HEK293 (cell line): ENCODE results near the gene TTC27.

Experiments used
- CTCF ChIA-PET: fragments of 350-600 bp; formaldehyde crosslinking; extraction: SDS; loops from one replicate; lab custom pipeline; 2021; ENCODE audit warnings: antibody characterized with exemption; lab: Yijun Ruan, JAX
- POLR2A ChIA-PET: fragments of 300-600 bp; formaldehyde crosslinking; extraction: SDS; loops from one replicate; lab custom pipeline; 2020; ENCODE audit warnings: antibody characterized with exemption, inconsistent platforms; lab: Yijun Ruan, JAX
- H3K27ac ChIP-seq: fragments of 200-500 bp; sonication (Bioruptor generic); 2 replicates; pipeline ENCODE4 v1.5.1; 2014; ENCODE audit warnings: low read depth, low read length, control low read depth, inconsistent platforms; ENCODE audit errors: extremely low read depth
- H3K36me3 ChIP-seq, 2 experiments: fragments of 200-500 bp in 1 of 2; sonication (Bioruptor generic) in 1 of 2; 1 replicate in 1 of 2; 2 replicates in 1 of 2; pipeline ENCODE4 v1.5.1; 2014 to 2017; ENCODE audit warnings: inconsistent platforms in 2 of 2, low read length in 2 of 2; ENCODE audit not compliant: control insufficient read depth in 2 of 2, insufficient read depth in 1 of 2
- H3K4me1 ChIP-seq: fragments of 200-500 bp; sonication (Bioruptor generic); 2 replicates; pipeline ENCODE4 v1.5.1; 2014; ENCODE audit warnings: mild to moderate bottlenecking, low read length, inconsistent platforms; ENCODE audit not compliant: control insufficient read depth, insufficient read depth
- H3K4me3 ChIP-seq: 2 replicates; pipeline ENCODE4 v1.5.1; 2011; ENCODE audit warnings: low read depth, mild to moderate bottlenecking, control low read depth, low read length, moderate library complexity
- H3K9me3 ChIP-seq: fragments of 200-500 bp; sonication (Bioruptor generic); 2 replicates; pipeline ENCODE4 v1.5.1; 2014; ENCODE audit warnings: low read depth, low read length, inconsistent platforms; ENCODE audit not compliant: control insufficient read depth, insufficient read depth
- MZF1 ChIP-seq: fragments of 450-650 bp; formaldehyde crosslinking; IDR thresholded peaks from 2 replicates; pipeline ENCODE4 v1.5.1; 2017; ENCODE audit warnings: missing biosample characterization, missing genetic modification characterization, borderline replicate concordance
- TRIM28 ChIP-seq: IDR thresholded peaks from 2 replicates; pipeline ENCODE4 v1.6.1; 2011; ENCODE audit warnings: low read length, control low read depth, borderline replicate concordance
- ZNF19 ChIP-seq: fragments of 450-650 bp; formaldehyde crosslinking; IDR thresholded peaks from 2 replicates; pipeline ENCODE4; 2016; ENCODE audit warnings: missing biosample characterization, missing genetic modification characterization, low read depth
- ZNF548 ChIP-seq: fragments of 450-650 bp; formaldehyde crosslinking; IDR thresholded peaks from 2 replicates; pipeline ENCODE4 v1.5.1; 2016; ENCODE audit warnings: missing biosample characterization, missing genetic modification characterization
- ZNF792 ChIP-seq: fragments of 450-650 bp; formaldehyde crosslinking; IDR thresholded peaks from 2 replicates; pipeline ENCODE4 v1.5.1; 2016; ENCODE audit warnings: missing biosample characterization, missing genetic modification characterization
- TF ChIP-seq, protein P1 (sequence below): fragments of 450-650 bp; formaldehyde crosslinking; IDR thresholded peaks from 2 replicates; pipeline ENCODE4 v1.5.1; 2016; ENCODE audit warnings: missing biosample characterization, missing genetic modification characterization, low read depth
- TF ChIP-seq, protein P2 (sequence below): fragments of 450-650 bp; formaldehyde crosslinking; IDR thresholded peaks from 2 replicates; pipeline ENCODE4 v1.5.1; 2017; ENCODE audit warnings: missing biosample characterization, missing genetic modification characterization
- TF ChIP-seq, protein P3 (sequence below): fragments of 450-650 bp; formaldehyde crosslinking; IDR thresholded peaks from 2 replicates; pipeline ENCODE4 v1.5.1; 2016; ENCODE audit warnings: missing biosample characterization, missing genetic modification characterization, borderline replicate concordance

Gene TTC27

DNA sequence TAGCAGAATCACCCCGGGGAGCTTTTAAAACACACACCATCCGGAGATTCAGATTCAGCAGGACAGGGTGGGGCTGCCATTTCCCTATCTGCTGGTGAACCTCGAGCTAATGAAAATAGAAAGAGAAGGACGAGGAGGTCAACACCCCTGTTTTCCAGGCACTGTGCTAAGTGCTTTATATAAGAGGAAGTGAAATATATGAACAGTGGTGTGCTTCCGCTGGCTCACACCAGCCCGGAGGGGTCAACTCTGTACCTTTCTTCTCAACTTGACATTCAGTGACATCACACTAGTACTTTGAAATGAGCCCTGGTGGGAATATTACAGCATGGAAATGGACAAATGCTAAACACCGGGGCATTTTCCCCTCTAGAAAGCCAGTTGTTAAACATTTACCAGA is 210.6 kb downstream of the TTC27 start:
- Histone ChIP-seq H3K4me3 (no peak overlapping the region), H3K36me3 (no peaks in the 10 kb centered on the region), H3K9me3 (no peaks in the 10 kb centered on the region), H3K27ac (no peak overlapping the region), H3K4me1 (no peaks in the 10 kb centered on the region)
- ChIA-PET CTCF (interaction anchor here (0.7 to 0.9 kb wide), 2 partner anchors 12 to 20 kb away, joined by 3 to 4 read pairs; no protein-coding TSS in a partner anchor), POLR2A (no interaction called here)
- no peak for TF ChIP-seq ZNF548 (tag by site-specific recombination)

DNA sequence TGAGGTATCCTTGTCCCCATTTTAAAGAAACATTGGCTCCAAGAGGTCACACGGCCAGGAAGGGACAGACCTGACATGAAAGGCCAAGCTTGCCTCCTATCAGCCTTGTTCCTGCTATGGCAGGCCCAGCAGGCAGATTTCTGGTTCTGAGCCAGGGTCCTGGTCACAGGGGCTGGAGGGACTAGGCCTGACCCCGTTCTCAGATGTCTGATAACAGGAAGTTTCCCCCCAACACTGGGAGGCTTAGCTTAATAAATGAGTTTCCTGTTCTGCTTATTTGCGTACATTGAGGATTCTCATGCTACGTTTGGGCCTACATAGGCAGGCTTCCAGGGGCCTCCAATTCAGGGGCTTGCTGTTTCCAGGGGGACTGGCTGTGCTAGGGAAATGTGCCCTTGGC is 211.1 kb downstream of the TTC27 start:
- TF ChIP-seq, protein P1, sequence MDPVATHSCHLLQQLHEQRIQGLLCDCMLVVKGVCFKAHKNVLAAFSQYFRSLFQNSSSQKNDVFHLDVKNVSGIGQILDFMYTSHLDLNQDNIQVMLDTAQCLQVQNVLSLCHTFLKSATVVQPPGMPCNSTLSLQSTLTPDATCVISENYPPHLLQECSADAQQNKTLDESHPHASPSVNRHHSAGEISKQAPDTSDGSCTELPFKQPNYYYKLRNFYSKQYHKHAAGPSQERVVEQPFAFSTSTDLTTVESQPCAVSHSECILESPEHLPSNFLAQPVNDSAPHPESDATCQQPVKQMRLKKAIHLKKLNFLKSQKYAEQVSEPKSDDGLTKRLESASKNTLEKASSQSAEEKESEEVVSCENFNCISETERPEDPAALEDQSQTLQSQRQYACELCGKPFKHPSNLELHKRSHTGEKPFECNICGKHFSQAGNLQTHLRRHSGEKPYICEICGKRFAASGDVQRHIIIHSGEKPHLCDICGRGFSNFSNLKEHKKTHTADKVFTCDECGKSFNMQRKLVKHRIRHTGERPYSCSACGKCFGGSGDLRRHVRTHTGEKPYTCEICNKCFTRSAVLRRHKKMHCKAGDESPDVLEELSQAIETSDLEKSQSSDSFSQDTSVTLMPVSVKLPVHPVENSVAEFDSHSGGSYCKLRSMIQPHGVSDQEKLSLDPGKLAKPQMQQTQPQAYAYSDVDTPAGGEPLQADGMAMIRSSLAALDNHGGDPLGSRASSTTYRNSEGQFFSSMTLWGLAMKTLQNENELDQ (tag by site-specific recombination): no peak
- TF ChIP-seq, protein P2, sequence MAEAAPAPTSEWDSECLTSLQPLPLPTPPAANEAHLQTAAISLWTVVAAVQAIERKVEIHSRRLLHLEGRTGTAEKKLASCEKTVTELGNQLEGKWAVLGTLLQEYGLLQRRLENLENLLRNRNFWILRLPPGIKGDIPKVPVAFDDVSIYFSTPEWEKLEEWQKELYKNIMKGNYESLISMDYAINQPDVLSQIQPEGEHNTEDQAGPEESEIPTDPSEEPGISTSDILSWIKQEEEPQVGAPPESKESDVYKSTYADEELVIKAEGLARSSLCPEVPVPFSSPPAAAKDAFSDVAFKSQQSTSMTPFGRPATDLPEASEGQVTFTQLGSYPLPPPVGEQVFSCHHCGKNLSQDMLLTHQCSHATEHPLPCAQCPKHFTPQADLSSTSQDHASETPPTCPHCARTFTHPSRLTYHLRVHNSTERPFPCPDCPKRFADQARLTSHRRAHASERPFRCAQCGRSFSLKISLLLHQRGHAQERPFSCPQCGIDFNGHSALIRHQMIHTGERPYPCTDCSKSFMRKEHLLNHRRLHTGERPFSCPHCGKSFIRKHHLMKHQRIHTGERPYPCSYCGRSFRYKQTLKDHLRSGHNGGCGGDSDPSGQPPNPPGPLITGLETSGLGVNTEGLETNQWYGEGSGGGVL (tag by site-specific recombination): no peak
- TF ChIP-seq, protein P3, sequence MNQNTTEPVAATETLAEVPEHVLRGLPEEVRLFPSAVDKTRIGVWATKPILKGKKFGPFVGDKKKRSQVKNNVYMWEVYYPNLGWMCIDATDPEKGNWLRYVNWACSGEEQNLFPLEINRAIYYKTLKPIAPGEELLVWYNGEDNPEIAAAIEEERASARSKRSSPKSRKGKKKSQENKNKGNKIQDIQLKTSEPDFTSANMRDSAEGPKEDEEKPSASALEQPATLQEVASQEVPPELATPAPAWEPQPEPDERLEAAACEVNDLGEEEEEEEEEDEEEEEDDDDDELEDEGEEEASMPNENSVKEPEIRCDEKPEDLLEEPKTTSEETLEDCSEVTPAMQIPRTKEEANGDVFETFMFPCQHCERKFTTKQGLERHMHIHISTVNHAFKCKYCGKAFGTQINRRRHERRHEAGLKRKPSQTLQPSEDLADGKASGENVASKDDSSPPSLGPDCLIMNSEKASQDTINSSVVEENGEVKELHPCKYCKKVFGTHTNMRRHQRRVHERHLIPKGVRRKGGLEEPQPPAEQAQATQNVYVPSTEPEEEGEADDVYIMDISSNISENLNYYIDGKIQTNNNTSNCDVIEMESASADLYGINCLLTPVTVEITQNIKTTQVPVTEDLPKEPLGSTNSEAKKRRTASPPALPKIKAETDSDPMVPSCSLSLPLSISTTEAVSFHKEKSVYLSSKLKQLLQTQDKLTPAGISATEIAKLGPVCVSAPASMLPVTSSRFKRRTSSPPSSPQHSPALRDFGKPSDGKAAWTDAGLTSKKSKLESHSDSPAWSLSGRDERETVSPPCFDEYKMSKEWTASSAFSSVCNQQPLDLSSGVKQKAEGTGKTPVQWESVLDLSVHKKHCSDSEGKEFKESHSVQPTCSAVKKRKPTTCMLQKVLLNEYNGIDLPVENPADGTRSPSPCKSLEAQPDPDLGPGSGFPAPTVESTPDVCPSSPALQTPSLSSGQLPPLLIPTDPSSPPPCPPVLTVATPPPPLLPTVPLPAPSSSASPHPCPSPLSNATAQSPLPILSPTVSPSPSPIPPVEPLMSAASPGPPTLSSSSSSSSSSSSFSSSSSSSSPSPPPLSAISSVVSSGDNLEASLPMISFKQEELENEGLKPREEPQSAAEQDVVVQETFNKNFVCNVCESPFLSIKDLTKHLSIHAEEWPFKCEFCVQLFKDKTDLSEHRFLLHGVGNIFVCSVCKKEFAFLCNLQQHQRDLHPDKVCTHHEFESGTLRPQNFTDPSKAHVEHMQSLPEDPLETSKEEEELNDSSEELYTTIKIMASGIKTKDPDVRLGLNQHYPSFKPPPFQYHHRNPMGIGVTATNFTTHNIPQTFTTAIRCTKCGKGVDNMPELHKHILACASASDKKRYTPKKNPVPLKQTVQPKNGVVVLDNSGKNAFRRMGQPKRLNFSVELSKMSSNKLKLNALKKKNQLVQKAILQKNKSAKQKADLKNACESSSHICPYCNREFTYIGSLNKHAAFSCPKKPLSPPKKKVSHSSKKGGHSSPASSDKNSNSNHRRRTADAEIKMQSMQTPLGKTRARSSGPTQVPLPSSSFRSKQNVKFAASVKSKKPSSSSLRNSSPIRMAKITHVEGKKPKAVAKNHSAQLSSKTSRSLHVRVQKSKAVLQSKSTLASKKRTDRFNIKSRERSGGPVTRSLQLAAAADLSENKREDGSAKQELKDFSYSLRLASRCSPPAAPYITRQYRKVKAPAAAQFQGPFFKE (tag by site-specific recombination): no peak
- H3K4me1 ChIP-seq: no peaks in the 10 kb centered on the region
- no peaks in the 10 kb centered on the region for H3K9me3 ChIP-seq
- ChIA-PET POLR2A (no interaction called here), CTCF (no interaction called here)
- H3K27ac ChIP-seq: no peak overlapping the region
- no peaks in the 10 kb centered on the region for H3K36me3 ChIP-seq
- H3K4me3 ChIP-seq: no peak overlapping the region

- H3K36me3 ChIP-seq: no peaks in the 10 kb centered on the region
- POLR2A ChIA-PET: no interaction called here
- TF ChIP-seq ZNF792 (tag by site-specific recombination) (no peak), MZF1 (tag by site-specific recombination) (no peak), ZNF19 (tag by site-specific recombination) (no peak), TRIM28 (no peak)
- TF ChIP-seq, protein P2 (tag by site-specific recombination): no peak
- TF ChIP-seq, all 188 proteins: peak for 0
- Histone ChIP-seq H3K4me3 (no peak overlapping the region), H3K9me3 (no peaks in the 10 kb centered on the region), H3K27ac (no peak overlapping the region), H3K4me1 (no peaks in the 10 kb centered on the region)
- CTCF ChIA-PET: interaction anchor here (0.8 kb wide), 1 partner anchor 69 kb away, joined by 3 read pairs; no protein-coding TSS in a partner anchor
These were observed 214.4 kb downstream of the TTC27 start for GRCh38 chr2:32841931-32842898.
